Progenitor cell of endocrine pancreas (in vitro differentiated cells): Measurements from ENCODE around the gene ALG11. TPM values are rescaled to one million over a fixed set of nuclear protein-coding genes. Genes with fewer than 3 reads are reported as not detected.

Source experiments
- DNase-seq: peaks from one replicate; pipeline ENCODE4 v3.0.0; 2021; ENCODE audit warnings: low spot score; ENCODE audit not compliant: unreplicated experiment
- H3K27ac Mint-ChIP-seq: 2 replicates; pipeline ENCODE4 v1.8.0; 2021; ENCODE audit warnings: mild to moderate bottlenecking, moderate library complexity, mixed read lengths
- H3K27me3 Mint-ChIP-seq: 2 replicates; pipeline ENCODE4 v1.8.0; 2021; ENCODE audit warnings: mixed read lengths
- H3K36me3 Mint-ChIP-seq: 2 replicates; pipeline ENCODE4 v1.8.0; 2022; ENCODE audit warnings: mixed read lengths; ENCODE audit not compliant: insufficient read depth
- H3K4me1 Mint-ChIP-seq: 2 replicates; pipeline ENCODE4 v1.8.0; 2021; ENCODE audit warnings: low read depth, mixed read lengths
- H3K4me3 Mint-ChIP-seq: 2 replicates; pipeline ENCODE4 v1.8.0; 2021; ENCODE audit warnings: low read depth, mild to moderate bottlenecking, moderate library complexity, mixed read lengths
- H3K9me3 Mint-ChIP-seq: 2 replicates; pipeline ENCODE4 v1.8.0; 2021; ENCODE audit warnings: low read depth, mixed read lengths
- long read RNA-seq: library from polyadenylated mRNA; unstranded; transcript quantifications from one replicate; pipeline ENCODE4 v2.0.0, GENCODE V29; 2020
- total RNA-seq: library from RNA; stranded (reverse); gene quantifications from 2 replicates; pipeline ENCODE4 v1.2.1, GENCODE V29; 2021
- TF ChIP-seq, protein P1 (sequence below): fragments of 200-600 bp; sonication (generic); IDR thresholded peaks from one replicate; pipeline ENCODE4 v1.5.0; 2021; ENCODE audit warnings: antibody characterized with exemption, mild to moderate bottlenecking; ENCODE audit not compliant: unreplicated experiment

The ALG11 gene, protein sequence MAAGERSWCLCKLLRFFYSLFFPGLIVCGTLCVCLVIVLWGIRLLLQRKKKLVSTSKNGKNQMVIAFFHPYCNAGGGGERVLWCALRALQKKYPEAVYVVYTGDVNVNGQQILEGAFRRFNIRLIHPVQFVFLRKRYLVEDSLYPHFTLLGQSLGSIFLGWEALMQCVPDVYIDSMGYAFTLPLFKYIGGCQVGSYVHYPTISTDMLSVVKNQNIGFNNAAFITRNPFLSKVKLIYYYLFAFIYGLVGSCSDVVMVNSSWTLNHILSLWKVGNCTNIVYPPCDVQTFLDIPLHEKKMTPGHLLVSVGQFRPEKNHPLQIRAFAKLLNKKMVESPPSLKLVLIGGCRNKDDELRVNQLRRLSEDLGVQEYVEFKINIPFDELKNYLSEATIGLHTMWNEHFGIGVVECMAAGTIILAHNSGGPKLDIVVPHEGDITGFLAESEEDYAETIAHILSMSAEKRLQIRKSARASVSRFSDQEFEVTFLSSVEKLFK
- total RNA-seq: 39.4 and 45.1 TPM in 2 replicates
- long read RNA-seq, transcript ALG11-202 (4 exons, 2,558 nt): major isoform, 219 of 283 reads
- long read RNA-seq, transcript ALG11-203 (2 exons, 1,404 nt): minor isoform, 10 of 283 reads
- long read RNA-seq, transcript ALG11-204 (2 exons, 1,983 nt): minor isoform, 10 of 283 reads
- long read RNA-seq, partial matches to known transcripts: 3 of 283 reads
- long read RNA-seq, other reads (novel, unspliced or antisense): 41 of 283 reads

DNA sequence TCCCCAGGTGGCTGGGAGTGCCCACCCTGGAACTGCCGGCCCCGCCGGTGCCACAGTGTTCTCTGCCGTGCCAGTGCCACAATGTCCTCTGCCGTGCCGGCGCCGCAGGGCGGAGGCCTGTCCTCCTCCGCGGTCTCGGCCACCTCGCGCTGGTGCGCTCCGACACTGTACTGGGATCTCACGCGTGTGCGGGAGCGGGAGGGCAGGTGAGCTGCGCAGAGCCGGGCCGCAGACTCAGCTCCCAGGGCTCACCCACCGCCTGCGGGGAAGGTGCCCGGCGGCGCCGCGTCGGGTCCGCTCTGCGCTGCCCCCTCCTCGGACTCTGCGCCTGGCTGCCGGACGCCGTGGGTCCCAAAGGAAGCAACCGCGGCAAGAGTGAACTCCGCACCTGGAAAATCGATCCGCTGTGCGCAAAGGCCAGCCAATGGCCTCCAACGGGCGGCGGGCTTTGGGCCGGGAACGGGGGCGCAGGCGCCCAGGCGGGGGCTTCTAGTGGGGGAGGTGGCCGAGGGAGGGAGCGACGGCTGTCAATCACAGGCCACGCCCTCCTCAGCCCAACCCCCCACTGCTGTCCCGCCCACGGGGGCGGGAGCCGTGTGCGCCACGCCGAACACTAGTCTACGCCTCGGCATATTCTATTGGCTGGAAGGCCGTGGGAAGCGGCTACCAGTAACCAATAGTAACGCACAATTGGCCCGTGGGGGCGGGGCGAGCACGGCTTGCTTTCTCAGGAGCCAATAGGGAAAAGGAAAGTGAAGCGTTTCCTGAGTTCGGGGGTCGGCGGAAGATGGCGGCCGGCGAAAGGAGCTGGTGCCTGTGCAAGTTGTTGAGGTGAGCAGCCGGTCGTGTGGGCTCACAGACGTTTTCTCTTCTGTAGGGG lies at the start of gene ALG11:
Gene ALG11 (plus strand): TSS at position 767 of the 880 bp plus-strand sequence. CDS start 21 bp downstream, at position 788.
- DNase-seq: peak; percentile 100
- no peaks in the 10 kb centered on the region for H3K27me3 Mint-ChIP-seq
- H3K4me3 Mint-ChIP-seq: peak within 1 kb of the TSS; percentile 100
- H3K4me1 Mint-ChIP-seq: peaks cover 36% of the 10 kb centered on the region
- H3K9me3 Mint-ChIP-seq: peaks cover 4% of the 10 kb centered on the region
- H3K27ac Mint-ChIP-seq: peak within 1 kb of the TSS; percentile 99
- H3K36me3 Mint-ChIP-seq: peaks cover 12% of the 10 kb centered on the region
- TF ChIP-seq, protein P1, sequence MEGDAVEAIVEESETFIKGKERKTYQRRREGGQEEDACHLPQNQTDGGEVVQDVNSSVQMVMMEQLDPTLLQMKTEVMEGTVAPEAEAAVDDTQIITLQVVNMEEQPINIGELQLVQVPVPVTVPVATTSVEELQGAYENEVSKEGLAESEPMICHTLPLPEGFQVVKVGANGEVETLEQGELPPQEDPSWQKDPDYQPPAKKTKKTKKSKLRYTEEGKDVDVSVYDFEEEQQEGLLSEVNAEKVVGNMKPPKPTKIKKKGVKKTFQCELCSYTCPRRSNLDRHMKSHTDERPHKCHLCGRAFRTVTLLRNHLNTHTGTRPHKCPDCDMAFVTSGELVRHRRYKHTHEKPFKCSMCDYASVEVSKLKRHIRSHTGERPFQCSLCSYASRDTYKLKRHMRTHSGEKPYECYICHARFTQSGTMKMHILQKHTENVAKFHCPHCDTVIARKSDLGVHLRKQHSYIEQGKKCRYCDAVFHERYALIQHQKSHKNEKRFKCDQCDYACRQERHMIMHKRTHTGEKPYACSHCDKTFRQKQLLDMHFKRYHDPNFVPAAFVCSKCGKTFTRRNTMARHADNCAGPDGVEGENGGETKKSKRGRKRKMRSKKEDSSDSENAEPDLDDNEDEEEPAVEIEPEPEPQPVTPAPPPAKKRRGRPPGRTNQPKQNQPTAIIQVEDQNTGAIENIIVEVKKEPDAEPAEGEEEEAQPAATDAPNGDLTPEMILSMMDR: no peak

DNA sequence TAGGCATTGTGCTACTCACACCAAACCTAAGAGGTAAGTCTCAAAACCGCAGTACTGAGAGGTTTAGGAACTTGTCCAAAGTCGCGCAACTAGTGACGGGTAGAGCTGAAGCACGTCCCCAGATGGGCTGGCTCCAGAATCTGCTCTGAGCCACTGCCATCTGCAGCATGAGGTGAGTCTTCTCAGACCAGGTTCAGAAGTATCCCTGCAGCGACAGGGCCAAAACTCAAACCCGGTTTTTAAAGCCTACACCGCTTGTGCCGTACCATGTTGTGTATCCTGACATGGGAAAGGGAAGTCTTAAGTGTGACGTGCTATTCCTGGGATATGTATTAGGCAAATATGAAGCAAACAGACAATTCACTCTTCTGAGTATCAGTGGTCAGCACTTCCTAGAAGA lies 46.0 kb upstream of the ALG11 start:
- Mint-ChIP-seq H3K36me3 (peaks cover 21% of the 10 kb centered on the region), H3K27me3 (no peaks in the 10 kb centered on the region)

DNA sequence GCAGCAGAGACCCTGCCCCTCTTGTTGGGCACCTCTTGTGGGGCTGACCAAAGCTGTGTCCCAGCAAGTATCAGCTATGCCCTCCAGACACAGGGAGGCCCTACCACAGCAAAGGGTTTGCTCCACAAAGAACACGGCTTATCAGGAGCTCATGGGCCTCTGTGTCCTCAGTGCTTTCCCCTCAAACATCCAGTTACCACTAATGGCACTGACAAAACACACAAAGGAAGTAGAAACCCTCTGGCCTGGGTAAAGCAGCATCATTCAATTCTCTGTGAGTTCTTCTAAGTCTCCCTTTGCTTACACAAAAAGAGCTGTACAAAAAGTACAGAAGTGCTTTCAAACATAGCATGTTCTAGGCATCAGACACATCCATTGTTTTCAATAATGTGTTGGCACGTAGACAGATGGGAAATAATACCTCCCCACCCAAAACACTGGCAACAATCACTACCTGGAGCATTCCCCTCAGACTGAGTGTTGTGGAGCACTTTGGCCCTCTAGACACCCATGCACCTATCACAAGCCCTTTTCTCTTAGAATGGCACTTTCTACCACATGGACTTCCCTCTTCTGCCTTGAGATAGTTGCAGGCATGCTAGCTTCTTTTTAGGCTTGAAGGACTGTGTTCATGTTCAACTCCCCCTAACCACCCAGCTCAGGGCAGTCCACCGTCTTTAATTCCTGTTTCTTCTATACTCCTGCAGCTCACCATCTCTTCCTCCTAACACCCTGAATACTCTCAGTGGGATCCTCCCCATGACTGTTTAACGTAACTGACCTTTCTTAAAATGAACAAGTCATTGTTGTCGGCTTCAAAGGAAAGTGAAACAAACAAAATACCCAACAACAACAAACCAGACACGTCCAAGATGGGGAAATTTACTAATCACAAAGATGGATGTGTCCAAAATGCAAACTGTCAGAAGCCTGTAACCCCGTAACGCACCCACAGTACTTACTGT lies 44.4 kb upstream of the ALG11 start:
- Mint-ChIP-seq H3K4me1 (peaks cover 28% of the 10 kb centered on the region), H3K4me3 (no peak overlapping the region), H3K27ac (peak overlapping the region; percentile 14), H3K9me3 (no peaks in the 10 kb centered on the region), H3K36me3 (peaks cover 23% of the 10 kb centered on the region), H3K27me3 (no peaks in the 10 kb centered on the region)
- no peak for DNase-seq
- TF ChIP-seq, protein P1: no peak

More for the DNA sequence above, 46.0 kb upstream of the ALG11 start:
- Mint-ChIP-seq H3K9me3 (no peaks in the 10 kb centered on the region), H3K27ac (no peak overlapping the region), H3K4me1 (peaks cover 15% of the 10 kb centered on the region), H3K4me3 (no peak overlapping the region)
- TF ChIP-seq, protein P1: no peak
- DNase-seq: no peak

DNA sequence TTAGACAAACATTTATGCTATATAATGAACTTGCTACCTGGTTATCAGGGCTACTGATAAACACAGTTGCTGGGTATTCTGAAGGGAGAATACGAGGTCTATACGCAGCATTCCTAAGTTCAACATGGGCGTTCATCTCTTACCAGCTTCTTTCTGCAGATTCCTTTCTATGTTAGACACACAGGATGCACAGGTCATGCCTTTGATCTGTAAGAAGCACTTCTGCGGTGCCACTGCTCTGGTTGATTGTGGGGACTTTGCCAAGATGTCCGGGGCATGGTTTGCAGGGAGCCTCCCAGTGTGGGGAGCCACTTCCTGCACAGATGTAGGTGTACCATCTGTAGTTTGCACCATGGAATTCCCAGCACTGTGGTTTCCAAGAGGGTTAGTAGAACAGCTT lies 41.8 kb upstream of the ALG11 start:
- TF ChIP-seq, protein P1: no peak
- no peak for DNase-seq
- Mint-ChIP-seq H3K36me3 (peaks cover 32% of the 10 kb centered on the region), H3K4me1 (peaks cover 28% of the 10 kb centered on the region), H3K4me3 (no peak overlapping the region), H3K27me3 (no peaks in the 10 kb centered on the region), H3K9me3 (no peaks in the 10 kb centered on the region), H3K27ac (no peak overlapping the region)
